Peyer's patch (tissue), 4 donors: Measurements from ENCODE around the gene TGM5.

ENCODE experiments used
- POLR2A ChIP-seq, 2 donors: fragments of 450-650 bp; IDR thresholded peaks; one replicate each; pipeline ENCODE4 v1.5.1; 2017; ENCODE audit warnings: antibody characterized with exemption in 2 of 2, mild to moderate bottlenecking in 2 of 2, moderate library complexity in 2 of 2
- TF ChIP-seq, protein P1 (sequence below), 6 experiments: fragments of 450-650 bp in 4 of 6; fragments of 200-600 bp in 2 of 6; sonication (generic) in 1 of 6; IDR thresholded peaks; one replicate each; pipeline ENCODE4 v1.5.1; 2017 to 2019; ENCODE audit warnings: antibody characterized with exemption in 6 of 6, mild to moderate bottlenecking in 3 of 6, moderate library complexity in 1 of 6

DNA sequence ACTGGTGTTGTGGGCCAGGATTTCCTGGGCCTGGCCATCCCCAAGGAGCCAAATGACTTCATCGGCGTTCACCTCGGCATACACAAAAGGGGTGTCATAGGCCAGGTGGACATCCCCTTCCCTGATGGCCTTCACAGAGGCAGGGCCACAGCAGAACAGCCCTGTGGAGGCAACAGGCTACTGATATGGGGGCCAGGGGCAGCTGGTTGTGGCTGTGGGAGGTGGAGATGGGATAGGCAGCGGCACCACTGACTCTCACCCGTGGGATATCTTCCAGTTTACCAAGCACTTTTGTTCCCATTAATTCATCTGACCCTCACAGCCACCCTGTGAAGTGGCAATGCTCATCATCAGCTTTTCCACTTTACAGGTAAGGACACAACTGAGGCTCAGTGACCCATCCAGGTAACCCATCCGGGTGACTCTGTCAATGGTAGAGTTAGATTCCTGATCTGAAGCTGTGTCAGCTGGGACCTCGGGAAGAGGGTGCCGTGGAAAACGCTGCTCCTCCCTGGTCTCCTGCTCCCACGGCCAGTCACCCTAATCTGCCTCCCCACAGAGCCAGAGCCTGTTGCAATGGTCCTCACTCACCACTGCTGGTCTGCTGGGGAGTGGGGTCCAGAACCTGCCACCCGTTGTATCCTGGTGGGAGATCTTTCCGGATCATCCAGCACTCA, 15.3 kb upstream of the TGM5 start:
- TF ChIP-seq, protein P1, sequence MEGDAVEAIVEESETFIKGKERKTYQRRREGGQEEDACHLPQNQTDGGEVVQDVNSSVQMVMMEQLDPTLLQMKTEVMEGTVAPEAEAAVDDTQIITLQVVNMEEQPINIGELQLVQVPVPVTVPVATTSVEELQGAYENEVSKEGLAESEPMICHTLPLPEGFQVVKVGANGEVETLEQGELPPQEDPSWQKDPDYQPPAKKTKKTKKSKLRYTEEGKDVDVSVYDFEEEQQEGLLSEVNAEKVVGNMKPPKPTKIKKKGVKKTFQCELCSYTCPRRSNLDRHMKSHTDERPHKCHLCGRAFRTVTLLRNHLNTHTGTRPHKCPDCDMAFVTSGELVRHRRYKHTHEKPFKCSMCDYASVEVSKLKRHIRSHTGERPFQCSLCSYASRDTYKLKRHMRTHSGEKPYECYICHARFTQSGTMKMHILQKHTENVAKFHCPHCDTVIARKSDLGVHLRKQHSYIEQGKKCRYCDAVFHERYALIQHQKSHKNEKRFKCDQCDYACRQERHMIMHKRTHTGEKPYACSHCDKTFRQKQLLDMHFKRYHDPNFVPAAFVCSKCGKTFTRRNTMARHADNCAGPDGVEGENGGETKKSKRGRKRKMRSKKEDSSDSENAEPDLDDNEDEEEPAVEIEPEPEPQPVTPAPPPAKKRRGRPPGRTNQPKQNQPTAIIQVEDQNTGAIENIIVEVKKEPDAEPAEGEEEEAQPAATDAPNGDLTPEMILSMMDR (IDR thresholded peaks at IDR 0.05) = no peak
- TF ChIP-seq POLR2A (IDR thresholded peaks at IDR 0.05) = no peak
